Activated CD8-positive, alpha-beta memory T cell treated with anti-CD3 and anti-CD28 coated beads, Interleukin-2, amount 10 ng/mL, durations not matched to agents 7 days and 5 days (primary cell): ENCODE results near the gene TUBA3E. TPM values are rescaled to one million over a fixed set of nuclear protein-coding genes. Genes with fewer than 3 reads are reported as not detected.
"Not testable (repeated sequence)": the region's sequence is repeated elsewhere in the genome, so short reads cannot be mapped to it uniquely, and the experiment has no call there.

Experiments
- ATAC-seq: fragments of 150-1000 bp; cut with Tn5 transposase; one replicate; pipeline ENCODE4 v1.10.0; 2021; ENCODE audit warnings: moderate library complexity
- CTCF ChIA-PET: fragments of 350-600 bp; sonication (Branson Sonifier 250); formaldehyde crosslinking; loops from one replicate; lab custom pipeline; 2021; ENCODE audit warnings: antibody characterized with exemption; lab: Charles Lee
- DNase-seq: peaks from one replicate; pipeline ENCODE4 v3.0.0-alpha.2; 2020
- H3K27ac Mint-ChIP-seq: one replicate; pipeline ENCODE4 v1.8.0; 2021; ENCODE audit warnings: mild to moderate bottlenecking, mixed read lengths
- H3K27me3 Mint-ChIP-seq: one replicate; pipeline ENCODE4 v1.8.0; 2021; ENCODE audit warnings: mixed read lengths
- H3K36me3 Mint-ChIP-seq: one replicate; pipeline ENCODE4 v1.8.0; 2021; ENCODE audit warnings: mild to moderate bottlenecking, mixed read lengths
- H3K4me1 Mint-ChIP-seq: one replicate; pipeline ENCODE4 v1.8.0; 2021; ENCODE audit warnings: mixed read lengths
- H3K4me3 Mint-ChIP-seq: one replicate; pipeline ENCODE4 v1.8.0; 2021; ENCODE audit warnings: mild to moderate bottlenecking, moderate library complexity, mixed read lengths
- H3K9me3 Mint-ChIP-seq: one replicate; pipeline ENCODE4 v1.8.0; 2022; ENCODE audit warnings: low read depth, mixed read lengths
- total RNA-seq, 2 experiments: library from RNA; stranded (reverse); gene quantifications; one replicate each; pipeline ENCODE4 v1.2.3, GENCODE V29; 2021

Gene TUBA3E
- not detected for total RNA-seq

DNA sequence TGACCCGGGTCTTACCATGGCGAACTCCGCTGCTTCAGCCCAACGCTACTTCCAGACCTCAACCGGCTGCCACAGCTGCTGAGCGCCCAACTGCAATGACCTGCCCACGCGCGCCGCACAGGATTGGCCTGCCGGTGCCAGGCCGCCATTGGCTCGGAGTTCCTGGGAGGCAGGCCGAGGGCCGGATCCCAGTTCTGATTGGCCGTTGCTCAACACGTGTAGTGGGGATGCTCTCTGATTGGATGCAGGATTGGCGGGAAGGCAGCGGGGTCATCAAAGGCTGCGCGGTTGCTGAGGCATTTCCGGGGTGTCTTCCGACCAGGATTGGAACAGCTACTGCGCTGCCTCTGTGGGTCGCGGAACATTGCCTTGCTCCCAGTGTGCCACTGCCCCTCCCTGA is at the start of gene TUBA3E:
Gene TUBA3E (minus strand): TSS at position 97 of the 400 bp plus-strand sequence. CDS start 79 bp downstream, at position 18.
- no peak for DNase-seq
- CTCF ChIA-PET: no interaction called here
- Mint-ChIP-seq H3K4me1 (no peaks in the 10 kb centered on the region), H3K4me3 (no peak within 1 kb of the TSS), H3K27ac (no peak within 1 kb of the TSS), H3K27me3 (no peaks in the 10 kb centered on the region), H3K9me3 (no peaks in the 10 kb centered on the region), H3K36me3 (no peaks in the 10 kb centered on the region)
- ATAC-seq: no peak

DNA sequence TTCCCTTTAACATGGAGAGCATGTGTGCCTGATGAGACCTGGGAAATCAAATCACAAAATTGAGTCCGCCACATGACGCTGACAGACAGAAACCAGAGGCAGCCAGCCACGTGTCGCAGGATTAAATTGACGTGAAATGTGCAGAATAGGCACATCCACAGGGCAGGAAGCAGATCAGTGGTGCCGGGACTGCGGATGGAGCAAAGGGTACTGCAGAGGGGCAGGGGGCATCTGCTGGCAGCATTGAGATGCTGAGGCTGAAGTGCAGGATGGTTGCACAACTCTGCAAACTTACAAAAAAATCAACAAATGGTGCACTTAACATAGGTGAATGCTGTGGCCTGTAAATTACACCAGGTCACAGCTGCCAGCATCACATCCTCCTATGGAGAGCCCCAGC is 48.2 kb upstream of the TUBA3E start:
- no peaks in the 10 kb centered on the region for H3K9me3 Mint-ChIP-seq
- ATAC-seq (no peak), DNase-seq (no peak)
- no peaks in the 10 kb centered on the region for H3K4me1 Mint-ChIP-seq
- no peaks in the 10 kb centered on the region for H3K36me3 Mint-ChIP-seq
- no peak overlapping the region for H3K27ac Mint-ChIP-seq
- CTCF ChIA-PET: no interaction called here
- H3K4me3 Mint-ChIP-seq: no peak overlapping the region
- H3K27me3 Mint-ChIP-seq: peaks cover 35% of the 10 kb centered on the region

DNA sequence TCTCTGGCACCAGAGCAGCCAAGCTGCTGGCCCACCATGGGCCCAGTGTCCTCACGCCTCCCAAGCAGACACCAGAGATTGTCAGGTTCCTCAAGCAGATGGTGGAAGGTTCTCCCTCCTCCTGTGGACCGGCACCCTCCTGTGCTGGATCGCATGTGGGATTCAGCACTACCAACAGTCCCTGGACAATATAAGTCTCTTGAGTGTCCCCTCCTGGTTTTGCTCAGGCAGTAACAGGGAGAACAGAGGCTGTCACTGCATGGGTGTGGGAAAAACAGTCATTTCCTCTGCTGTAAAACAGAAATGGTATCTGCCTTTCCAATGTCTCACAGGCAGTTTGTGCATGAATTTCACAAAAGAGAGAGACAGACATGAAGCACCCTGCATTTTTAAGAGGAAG is 47.7 kb upstream of the TUBA3E start:
- no peak for DNase-seq
- no peaks in the 10 kb centered on the region for H3K9me3 Mint-ChIP-seq
- H3K36me3 Mint-ChIP-seq: no peaks in the 10 kb centered on the region
- H3K4me3 Mint-ChIP-seq: no peak overlapping the region
- H3K27me3 Mint-ChIP-seq: peaks cover 35% of the 10 kb centered on the region
- CTCF ChIA-PET: no interaction called here
- no peak overlapping the region for H3K27ac Mint-ChIP-seq
- H3K4me1 Mint-ChIP-seq: no peaks in the 10 kb centered on the region
- ATAC-seq: no peak

DNA sequence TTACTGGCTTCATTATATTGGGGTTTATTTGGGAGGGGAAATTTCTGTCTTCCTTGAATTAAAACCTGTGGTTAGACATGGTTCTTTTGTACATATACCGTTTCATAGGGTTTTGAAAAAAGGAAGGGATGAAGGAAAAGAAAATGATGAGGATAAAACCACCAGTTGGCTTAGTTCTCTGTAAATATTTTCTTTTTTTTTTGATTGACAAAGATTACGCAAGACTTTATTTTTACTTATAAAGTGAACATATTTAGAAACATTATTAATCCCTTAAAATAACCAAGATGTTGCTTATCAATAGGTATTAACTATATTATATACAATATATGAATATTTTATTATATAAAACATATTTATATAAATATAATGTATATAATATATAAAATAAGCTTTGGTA is 45.1 kb upstream of the TUBA3E start:
- H3K4me1 Mint-ChIP-seq: no peaks in the 10 kb centered on the region
- no peaks in the 10 kb centered on the region for H3K9me3 Mint-ChIP-seq
- H3K27ac Mint-ChIP-seq: no peak overlapping the region
- no peak overlapping the region for H3K4me3 Mint-ChIP-seq
- DNase-seq: no peak
- CTCF ChIA-PET: no interaction called here
- H3K27me3 Mint-ChIP-seq: peaks cover 27% of the 10 kb centered on the region
- no peaks in the 10 kb centered on the region for H3K36me3 Mint-ChIP-seq
- no peak for ATAC-seq

DNA sequence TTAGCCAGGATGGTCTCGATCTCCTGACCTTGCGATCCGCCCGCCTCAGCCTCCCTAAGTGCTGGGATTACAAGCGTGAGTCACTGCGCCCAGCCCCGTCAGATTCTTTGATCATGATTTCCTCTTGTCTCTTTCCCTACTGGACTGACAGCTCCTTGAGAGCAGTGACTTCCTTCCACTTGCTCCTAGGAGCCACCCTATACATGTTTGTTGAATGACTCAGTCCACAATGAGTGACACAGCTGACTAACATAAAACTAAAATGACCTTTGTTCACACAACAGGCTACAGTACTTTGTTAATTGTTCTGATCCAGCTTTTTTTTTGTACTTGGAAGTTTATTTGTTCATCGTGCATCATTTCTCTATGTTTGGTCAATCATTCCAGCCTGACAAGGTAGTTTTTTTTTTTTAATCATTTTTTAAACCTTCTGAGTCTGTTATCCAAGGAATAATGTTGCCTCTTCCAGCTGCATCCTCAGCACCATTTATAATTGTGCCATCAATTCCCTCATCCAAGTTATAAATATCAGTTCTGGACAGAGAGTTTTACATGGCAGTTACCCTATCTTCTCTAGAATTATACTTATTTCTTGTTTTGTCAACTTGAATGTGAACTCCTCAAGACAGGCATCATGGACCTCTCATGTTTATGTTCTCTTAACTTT is 42.9 kb upstream of the TUBA3E start:
- H3K4me1 Mint-ChIP-seq: no peaks in the 10 kb centered on the region
- CTCF ChIA-PET: no interaction called here
- H3K4me3 Mint-ChIP-seq: no peak overlapping the region
- ATAC-seq (no peak), DNase-seq (no peak)
- no peak overlapping the region for H3K27ac Mint-ChIP-seq
- no peaks in the 10 kb centered on the region for H3K9me3 Mint-ChIP-seq
- no peaks in the 10 kb centered on the region for H3K36me3 Mint-ChIP-seq
- H3K27me3 Mint-ChIP-seq: peaks cover 28% of the 10 kb centered on the region

DNA sequence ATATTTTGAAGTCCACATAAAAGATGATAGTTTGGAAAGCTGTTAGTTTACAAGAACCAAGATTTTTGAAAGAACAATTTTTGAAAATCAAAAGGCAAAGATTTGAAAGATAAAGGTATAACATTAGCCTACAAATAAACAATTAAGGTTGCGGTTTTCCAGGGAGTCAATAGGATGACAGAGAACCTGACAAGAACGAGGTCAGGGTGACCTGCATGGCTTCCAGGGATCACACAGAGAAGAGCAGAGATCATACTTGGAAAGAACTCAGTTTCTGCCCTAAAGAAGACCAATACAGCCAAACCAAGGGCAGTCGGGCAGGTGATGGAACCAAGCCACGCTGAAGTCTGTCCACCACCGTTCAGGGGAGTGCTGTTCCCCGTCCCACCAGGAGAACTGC is 41.3 kb upstream of the TUBA3E start:
- H3K27me3 Mint-ChIP-seq: peaks cover 28% of the 10 kb centered on the region
- H3K4me1 Mint-ChIP-seq, H3K36me3 Mint-ChIP-seq, CTCF ChIA-PET, H3K27ac Mint-ChIP-seq, DNase-seq, ATAC-seq, H3K9me3 Mint-ChIP-seq, H3K4me3 Mint-ChIP-seq: not testable (repeated sequence)

DNA sequence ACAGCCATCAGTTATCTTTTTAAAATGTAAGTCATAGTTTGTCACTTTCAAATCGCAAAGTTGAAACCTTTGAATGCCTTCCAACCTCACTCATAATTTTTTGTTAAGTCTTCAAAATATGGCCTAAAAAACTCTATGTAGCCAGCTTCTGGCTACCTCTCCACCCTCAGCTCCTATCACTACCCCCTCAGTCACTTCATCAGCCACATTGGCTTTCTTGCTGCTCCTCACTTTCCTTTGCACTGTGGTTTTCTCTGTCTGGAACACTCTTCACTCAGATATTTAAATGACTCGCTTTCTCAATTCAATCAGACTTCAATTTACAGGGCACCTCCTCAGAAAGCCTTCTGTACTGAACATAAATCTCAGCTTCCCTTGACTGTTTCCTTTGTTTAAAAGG is 34.8 kb upstream of the TUBA3E start:
- ATAC-seq, H3K4me3 Mint-ChIP-seq, CTCF ChIA-PET, H3K36me3 Mint-ChIP-seq, DNase-seq, H3K27me3 Mint-ChIP-seq, H3K9me3 Mint-ChIP-seq, H3K4me1 Mint-ChIP-seq, H3K27ac Mint-ChIP-seq: not testable (repeated sequence)

DNA sequence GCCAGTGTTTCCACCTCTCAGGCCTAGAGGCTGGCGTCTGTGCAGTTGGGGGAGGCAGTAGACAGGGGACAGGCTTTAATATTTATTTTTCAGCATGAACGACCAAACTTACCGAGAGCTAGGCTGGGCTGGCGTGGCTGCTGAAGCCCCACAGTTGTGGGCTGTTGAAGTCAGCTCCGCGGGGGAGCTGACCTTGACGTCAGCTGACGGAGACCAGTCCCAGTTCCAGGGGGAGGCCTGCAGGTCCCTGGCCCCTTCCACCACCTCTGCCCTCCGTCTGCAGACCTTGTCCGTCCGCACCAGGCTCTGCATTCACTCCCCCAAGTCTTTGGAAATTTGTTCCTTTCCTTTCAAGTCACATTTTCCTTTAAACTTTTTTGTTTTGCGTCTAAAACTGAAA is 33.4 kb upstream of the TUBA3E start:
- Mint-ChIP-seq H3K9me3 (no peaks in the 10 kb centered on the region), H3K36me3 (no peaks in the 10 kb centered on the region), H3K4me3 (no peak overlapping the region), H3K4me1 (no peaks in the 10 kb centered on the region), H3K27ac (no peak overlapping the region), H3K27me3 (peaks cover 7% of the 10 kb centered on the region)
- DNase-seq (no peak), ATAC-seq (no peak)
- CTCF ChIA-PET: no interaction called here

DNA sequence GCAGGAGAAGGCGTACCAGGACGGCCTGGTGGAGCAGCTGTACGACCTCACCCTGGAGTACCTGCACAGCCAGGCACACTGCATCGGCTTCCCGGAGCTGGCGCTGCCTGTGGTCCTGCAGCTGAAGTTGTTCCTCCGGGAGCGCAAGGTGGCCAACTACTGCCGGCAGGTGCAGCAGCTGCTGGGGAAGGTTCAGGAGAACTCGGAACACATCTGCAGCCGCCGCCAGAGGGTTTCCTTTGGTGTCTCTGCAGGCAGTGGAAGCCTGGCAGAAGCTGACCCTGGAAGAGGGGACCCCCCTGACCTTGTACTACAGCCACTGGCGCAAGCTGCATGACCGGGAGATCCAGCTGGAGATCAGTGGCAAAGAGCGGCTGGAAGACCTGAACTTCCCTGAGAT is 32.7 kb upstream of the TUBA3E start:
- H3K4me3 Mint-ChIP-seq, H3K27me3 Mint-ChIP-seq, DNase-seq, ATAC-seq, CTCF ChIA-PET, H3K36me3 Mint-ChIP-seq, H3K4me1 Mint-ChIP-seq, H3K9me3 Mint-ChIP-seq, H3K27ac Mint-ChIP-seq: not testable (repeated sequence)

DNA sequence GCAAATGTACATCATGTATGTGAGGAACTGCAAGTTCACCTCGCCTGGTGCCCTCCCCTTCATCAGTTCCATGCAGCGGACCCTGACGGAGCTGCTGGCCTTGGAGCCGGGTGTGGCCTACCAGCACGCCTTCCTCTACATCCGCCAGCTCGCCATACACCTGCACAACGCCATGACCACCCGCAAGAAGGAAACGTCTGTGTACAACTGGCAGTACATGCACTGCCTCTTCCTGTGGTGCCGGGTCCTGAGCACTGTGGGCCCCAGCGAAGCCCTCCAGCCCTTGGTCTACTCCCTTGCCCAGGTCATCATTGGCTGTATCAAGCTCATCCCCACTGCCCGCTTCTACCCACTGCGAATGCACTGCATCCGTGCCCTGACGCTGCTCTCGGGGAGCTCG is 32.1 kb upstream of the TUBA3E start:
- ATAC-seq, H3K9me3 Mint-ChIP-seq, CTCF ChIA-PET, H3K27me3 Mint-ChIP-seq, H3K4me3 Mint-ChIP-seq, H3K36me3 Mint-ChIP-seq, DNase-seq, H3K27ac Mint-ChIP-seq, H3K4me1 Mint-ChIP-seq: not testable (repeated sequence)

DNA sequence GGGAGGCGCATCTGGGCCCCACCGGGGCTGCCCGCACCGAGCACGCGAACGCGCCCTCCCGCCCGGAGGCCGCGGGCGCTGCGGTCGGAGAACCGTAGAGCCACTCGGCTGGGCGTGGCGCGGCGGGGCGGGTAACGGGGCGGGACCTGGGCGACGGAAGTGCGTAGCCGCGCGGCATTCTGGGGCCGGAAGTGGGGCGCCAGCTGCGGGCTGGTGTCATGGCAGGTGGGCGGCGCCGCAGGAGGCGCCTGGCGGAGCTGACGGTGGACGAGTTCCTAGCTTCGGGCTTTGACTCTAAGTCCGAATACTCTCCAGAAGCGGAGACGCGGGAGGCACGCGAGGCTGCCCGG is 30.9 kb upstream of the TUBA3E start:
- CTCF ChIA-PET, H3K4me1 Mint-ChIP-seq, H3K27ac Mint-ChIP-seq, H3K4me3 Mint-ChIP-seq, H3K9me3 Mint-ChIP-seq, H3K27me3 Mint-ChIP-seq, H3K36me3 Mint-ChIP-seq: not testable (repeated sequence)
- peak; percentile 54 for DNase-seq
- peak; percentile 57 for ATAC-seq

DNA sequence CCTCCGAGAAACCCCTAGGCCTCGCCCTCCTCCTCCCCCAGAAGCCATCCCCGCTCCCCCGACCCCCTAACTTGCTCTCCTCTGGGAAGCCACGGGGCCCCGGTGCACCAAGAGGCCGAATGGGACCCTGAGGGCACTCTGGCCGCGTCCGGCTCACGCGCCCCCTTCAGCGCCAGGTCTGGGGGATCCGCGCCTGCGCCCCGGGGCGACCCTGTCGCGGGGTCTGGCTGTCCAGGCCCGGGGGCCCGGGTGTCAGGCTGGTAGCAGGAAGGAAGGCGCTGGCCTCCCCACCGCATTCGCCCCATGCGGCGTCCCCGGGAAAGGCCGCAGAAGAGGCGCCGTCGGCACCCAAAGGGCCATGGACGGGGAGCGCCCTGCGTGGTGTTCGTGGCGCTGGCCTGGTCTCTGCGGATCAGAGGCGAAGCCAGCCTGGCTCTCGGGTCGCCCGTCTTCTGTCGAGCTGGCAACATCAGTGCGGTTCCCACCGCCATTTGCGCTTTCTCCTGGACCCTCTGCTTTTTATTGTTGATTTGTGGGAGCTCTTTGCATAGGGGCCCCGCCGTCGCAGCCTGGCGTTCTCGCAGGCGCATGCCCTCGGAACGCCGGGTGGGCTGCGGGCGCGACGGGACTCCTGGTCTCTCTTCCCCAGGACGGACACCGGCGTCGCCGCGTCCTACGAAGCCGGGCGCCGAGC is 30.4 kb upstream of the TUBA3E start:
- CTCF ChIA-PET, H3K27me3 Mint-ChIP-seq, H3K4me3 Mint-ChIP-seq, DNase-seq, H3K27ac Mint-ChIP-seq, ATAC-seq, H3K36me3 Mint-ChIP-seq, H3K9me3 Mint-ChIP-seq, H3K4me1 Mint-ChIP-seq: not testable (repeated sequence)

DNA sequence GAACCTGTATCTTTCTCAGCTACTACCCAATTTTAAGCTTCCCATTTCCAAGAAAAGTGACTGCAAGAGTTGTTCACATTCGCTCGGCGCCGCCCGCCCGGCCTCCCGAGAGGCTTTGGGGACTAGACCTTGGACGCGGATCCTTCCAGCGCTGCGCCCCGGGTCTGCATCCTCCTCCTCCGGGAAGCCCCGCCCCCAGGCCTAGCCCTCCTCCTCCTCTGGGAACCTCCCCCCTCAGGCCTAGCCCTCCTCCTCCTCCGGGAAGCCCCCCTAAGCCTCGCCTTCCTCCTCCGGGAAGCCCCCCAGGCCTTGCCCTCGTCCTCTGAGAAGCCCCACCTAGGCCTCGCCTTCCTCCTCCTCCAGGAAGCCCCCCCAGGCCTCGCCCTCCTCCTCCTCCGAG is 29.8 kb upstream of the TUBA3E start:
- CTCF ChIA-PET, H3K27me3 Mint-ChIP-seq, ATAC-seq, DNase-seq, H3K36me3 Mint-ChIP-seq, H3K4me3 Mint-ChIP-seq, H3K9me3 Mint-ChIP-seq, H3K27ac Mint-ChIP-seq, H3K4me1 Mint-ChIP-seq: not testable (repeated sequence)

DNA sequence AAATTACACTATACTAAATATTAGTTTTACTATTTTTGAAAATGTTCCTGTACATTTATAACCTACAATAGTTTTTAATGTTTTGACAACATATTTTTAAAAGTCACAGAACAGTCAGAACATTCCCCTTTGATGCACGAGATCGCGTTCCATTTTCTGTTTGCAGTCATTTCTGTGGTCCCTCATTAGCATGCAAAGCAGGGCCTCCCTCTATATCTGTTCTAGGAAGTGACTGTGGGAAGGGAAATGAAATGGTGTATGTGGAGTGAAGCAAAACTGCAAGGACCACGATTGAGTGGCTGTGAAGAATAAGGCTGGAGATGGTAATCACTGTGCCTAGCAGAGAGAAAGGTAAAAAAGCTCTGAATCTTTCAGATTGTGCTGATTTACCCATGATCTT is 24.3 kb upstream of the TUBA3E start:
- DNase-seq, H3K9me3 Mint-ChIP-seq, H3K4me1 Mint-ChIP-seq, CTCF ChIA-PET, H3K4me3 Mint-ChIP-seq, H3K36me3 Mint-ChIP-seq, H3K27ac Mint-ChIP-seq: not testable (repeated sequence)
- peak; percentile 33 for ATAC-seq
- H3K27me3 Mint-ChIP-seq: peaks cover 16% of the 10 kb centered on the region
